DMS153 (cell line): Measurements from ENCODE around the gene ADARB1.

Experiments
- DNase-seq: peaks from one replicate; lab custom pipeline; 2025; lab: John Stamatoyannopoulos, UW

Gene ADARB1

GRCh38 chr21:45253633-45254459 lies 179.5 kb downstream of the ADARB1 start:
- no peak for DNase-seq

GRCh38 chr21:45254460-45254930 lies 180.1 kb downstream of the ADARB1 start:
- no peak for DNase-seq

GRCh38 chr21:45255381-45256020 lies 181.1 kb downstream of the ADARB1 start:
- peak; percentile 58 for DNase-seq

- DNase-seq = no peak
Measured at GRCh38 chr21:45256021-45256911, 181.9 kb downstream of the ADARB1 start.

- no peak for DNase-seq
Measured at GRCh38 chr21:45256912-45257672, 182.7 kb downstream of the ADARB1 start.

GRCh38 chr21:45257673-45258341 lies 183.4 kb downstream of the ADARB1 start:
- no peak for DNase-seq

GRCh38 chr21:45258466-45258865 lies 184.1 kb downstream of the ADARB1 start:
- no peak for DNase-seq

GRCh38 chr21:45259206-45259840 lies 184.9 kb downstream of the ADARB1 start:
- no peak for DNase-seq

GRCh38 chr21:45260191-45260825 lies 185.9 kb downstream of the ADARB1 start:
- DNase-seq = no peak

- no peak for DNase-seq
Measured at GRCh38 chr21:45261093-45261492, 186.7 kb downstream of the ADARB1 start.

GRCh38 chr21:45262041-45262581 lies 187.7 kb downstream of the ADARB1 start:
- DNase-seq = no peak

- DNase-seq = peak; percentile 4
Measured at GRCh38 chr21:45262616-45263015, 188.2 kb downstream of the ADARB1 start.

- no peak for DNase-seq
Measured at GRCh38 chr21:45263534-45263933, 189.2 kb downstream of the ADARB1 start.

GRCh38 chr21:45264146-45264911 lies 189.9 kb downstream of the ADARB1 start:
- DNase-seq = no peak

- no peak for DNase-seq
Measured at GRCh38 chr21:45264912-45265515, 190.6 kb downstream of the ADARB1 start.

- DNase-seq = no peak
Measured at GRCh38 chr21:45265721-45266517, 191.5 kb downstream of the ADARB1 start.

- no peak for DNase-seq
Measured at GRCh38 chr21:45266518-45267389, 192.4 kb downstream of the ADARB1 start.
